WI38 (cell line): ENCODE data around the gene RBM14.
"Not testable (repeated sequence)": the region's sequence is repeated elsewhere in the genome, so short reads cannot be mapped to it uniquely, and the experiment has no call there.

Source experiments
- H3K4me3 ChIP-seq: 2 replicates; pipeline ENCODE4 v1.5.1; 2011; ENCODE audit warnings: low read depth, mild to moderate bottlenecking, control low read depth, low read length
- CTCF ChIP-seq: IDR thresholded peaks from 2 replicates; pipeline ENCODE4 v1.5.1; 2012; ENCODE audit warnings: low read depth, mild to moderate bottlenecking, control low read depth, low read length

RBM14 gene

GRCh38 chr11:66600631-66601233 is 15.7 kb upstream of the RBM14 start:
- no peak for TF ChIP-seq CTCF
- H3K4me3 ChIP-seq = no peak overlapping the region

- H3K4me3 ChIP-seq = no peak overlapping the region
- TF ChIP-seq CTCF = no peak
Measured at GRCh38 chr11:66603072-66603471, 13.4 kb upstream of the RBM14 start.

- no peak for TF ChIP-seq CTCF
- H3K4me3 ChIP-seq = no peak overlapping the region
Measured at GRCh38 chr11:66604155-66604554, 12.3 kb upstream of the RBM14 start.

GRCh38 chr11:66606608-66607007 is 9.8 kb upstream of the RBM14 start:
- H3K4me3 ChIP-seq = not testable (repeated sequence)

GRCh38 chr11:66607126-66607834 is 9.2 kb upstream of the RBM14 start:
- no peak overlapping the region for H3K4me3 ChIP-seq
- TF ChIP-seq CTCF = no peak

- no peak for TF ChIP-seq CTCF
Measured at GRCh38 chr11:66609721-66610617, 6.5 kb upstream of the RBM14 start.

GRCh38 chr11:66612458-66612857 is 4.0 kb upstream of the RBM14 start:
- no peak overlapping the region for H3K4me3 ChIP-seq
- TF ChIP-seq CTCF = no peak

More at GRCh38 chr11:66609721-66610617, 6.5 kb upstream of the RBM14 start:
- H3K4me3 ChIP-seq = no peak overlapping the region
